Neural progenitor cell (in vitro differentiated cells): ENCODE measurements around the gene GIGYF2.

Source experiments
- CTCF ChIP-seq: fragments of 200-600 bp; sonication (generic); IDR thresholded peaks from 2 replicates; pipeline ENCODE4 v1.5.1; 2017; ENCODE audit warnings: antibody characterized with exemption, mild to moderate bottlenecking
- EZH2 ChIP-seq: fragments of 200-600 bp; sonication (generic); IDR thresholded peaks from 2 replicates; pipeline ENCODE4 v1.6.1; 2017; ENCODE audit warnings: antibody characterized with exemption, mild to moderate bottlenecking, moderate library complexity

GRCh38 chr2:232680006-232680405, 17.1 kb upstream of the GIGYF2 start:
- TF ChIP-seq CTCF (no peak), EZH2 (no peak)
